K562 (cell line): Measurements from ENCODE around the gene SPATA13. TPM values are rescaled to one million over a fixed set of nuclear protein-coding genes. Genes with fewer than 3 reads are reported as not detected.

Experiments
- ATAC-seq: fragments of 200-7000 bp; cut with Tn5 transposase; 3 replicates; pipeline ENCODE4 v1.9.1; 2020; ENCODE audit warnings: moderate library complexity
- BruUV-seq: library from RNA; stranded (reverse); fragments of 400-500 nt; replicated peaks from 2 replicates; lab custom pipeline; 2021; lab: Mats Ljungman, UMichigan
- CTCF ChIA-PET: fragments of 300-600 bp; formaldehyde crosslinking; extraction: SDS; loops from one replicate; lab custom pipeline; 2021; ENCODE audit warnings: low intra/inter-chr PET ratio; lab: Yijun Ruan, JAX
- POLR2A ChIA-PET: fragments of 300-600, 350-650 bp; sonication (Branson Sonifier 250); formaldehyde crosslinking; extraction: SDS; loops from one replicate; lab custom pipeline; 2021; ENCODE audit warnings: antibody characterized with exemption, inconsistent platforms; lab: Yijun Ruan, JAX
- DNase-seq, 4 experiments: peaks; one replicate each; pipeline versions ENCODE4 v3.0.0 to v3.0.0-alpha.2; 2011 to 2018; ENCODE audit warnings: low spot score in 3 of 4, mixed read lengths in 3 of 4; ENCODE audit errors: extremely low read depth in 1 of 4
- FAIRE-seq: peaks from 2 replicates; lab custom pipeline; 2011; peaks lifted over from hg19 to GRCh38; lab: Jason Lieb, UNC
- H2AFZ ChIP-seq: 2 replicates; pipeline ENCODE4 v1.6.0; 2011; ENCODE audit warnings: low read depth, low read length, control low read depth, inconsistent platforms
- H3K27ac ChIP-seq: fragments of 200-600 bp; 3 replicates; pipeline ENCODE4 v1.8.0; 2011; ENCODE audit warnings: low read depth, mild to moderate bottlenecking, control low read depth, inconsistent platforms, low read length, moderate library complexity, mixed read lengths; ENCODE audit errors: extremely low read depth
- H3K27me3 ChIP-seq, 2 experiments: fragments of 300-600 bp in 1 of 2; 2 replicates in 1 of 2; 3 replicates in 1 of 2; pipeline versions ENCODE4 v1.6.0 to v1.8.0; 2011; ENCODE audit warnings: inconsistent platforms in 2 of 2, low read length in 2 of 2, mild to moderate bottlenecking in 1 of 2, mixed read lengths in 1 of 2, moderate library complexity in 1 of 2; ENCODE audit not compliant: control insufficient read depth in 2 of 2, insufficient read depth in 2 of 2
- H3K36me3 ChIP-seq: fragments of 300-600 bp; 3 replicates; pipeline ENCODE4 v1.8.0; 2011; ENCODE audit warnings: mild to moderate bottlenecking, low read length, inconsistent platforms; ENCODE audit not compliant: control insufficient read depth, insufficient read depth
- H3K4me1 ChIP-seq, 2 experiments: fragments of 200-600 bp in 1 of 2; replicated peaks in 1 of 2; 2 replicates in 1 of 2; 3 replicates in 1 of 2; pipeline versions ENCODE4 v1.5.1 to v1.8.0; 2011; ENCODE audit warnings: inconsistent platforms in 2 of 2, low read length in 2 of 2, mild to moderate bottlenecking in 1 of 2, mixed read lengths in 1 of 2, moderate library complexity in 1 of 2; ENCODE audit not compliant: control insufficient read depth in 2 of 2, insufficient read depth in 2 of 2
- H3K4me2 ChIP-seq: 2 replicates; pipeline ENCODE4 v1.6.1; 2011; ENCODE audit warnings: low read length, control low read depth, inconsistent platforms, mixed read lengths; ENCODE audit not compliant: insufficient read depth
- H3K4me3 ChIP-seq: fragments of 200-600 bp; sonication (generic), shearing (Covaris generic); 2 replicates; pipeline ENCODE4 v1.5.1; 2016; ENCODE audit warnings: control low read depth, inconsistent platforms
- H3K79me2 ChIP-seq: fragments of 200-600 bp; 3 replicates; pipeline ENCODE4 v1.8.0; 2011; ENCODE audit warnings: low read length, inconsistent platforms; ENCODE audit not compliant: control insufficient read depth, insufficient read depth
- H3K9ac ChIP-seq, 2 experiments: 2 replicates each; pipeline versions ENCODE4 v1.6.0 to v1.6.1; 2011; ENCODE audit warnings: low read depth in 2 of 2, low read length in 2 of 2, control low read depth in 1 of 2, inconsistent platforms in 1 of 2, mild to moderate bottlenecking in 1 of 2, mixed read lengths in 1 of 2; ENCODE audit not compliant: insufficient read depth in 1 of 2
- H3K9me1 ChIP-seq: one replicate; pipeline ENCODE4 v1.6.0; 2011; ENCODE audit warnings: inconsistent platforms, mild to moderate bottlenecking, low read length, moderate library complexity; ENCODE audit not compliant: control insufficient read depth, insufficient read depth
- H3K9me3 ChIP-seq: replicated peaks from 2 replicates; pipeline ENCODE4 v1.5.1; 2011; ENCODE audit warnings: low read depth, low read length, inconsistent platforms; ENCODE audit not compliant: control insufficient read depth, insufficient read depth
- H4K20me1 ChIP-seq: replicated peaks from 2 replicates; pipeline ENCODE4 v1.6.1; 2011; ENCODE audit warnings: low read length, inconsistent platforms, mixed read lengths; ENCODE audit not compliant: control insufficient read depth, insufficient read depth
- ADNP ChIP-seq: fragments of 200-800 bp; sonication (Bioruptor generic); IDR thresholded peaks from 2 replicates; pipeline ENCODE4 v1.6.1; 2016; ENCODE audit warnings: missing genetic modification characterization, missing compliant biosample characterization
- ASH1L ChIP-seq: fragments of 450-650 bp; IDR thresholded peaks from 2 replicates; pipeline ENCODE4 v1.6.1; 2018; ENCODE audit warnings: borderline replicate concordance, mild to moderate bottlenecking, low read depth; ENCODE audit not compliant: partially characterized antibody
- EWSR1 ChIP-seq: fragments of 450-650 bp; IDR thresholded peaks from 2 replicates; pipeline ENCODE4 v1.6.1; 2018; ENCODE audit warnings: borderline replicate concordance, mild to moderate bottlenecking, low read depth, moderate library complexity; ENCODE audit not compliant: partially characterized antibody
- KDM1A ChIP-seq, 2 experiments: fragments of 450-650 bp; IDR thresholded peaks; 2 replicates each; pipeline ENCODE4 v1.6.1; 2016; ENCODE audit warnings: mild to moderate bottlenecking in 2 of 2
- MCM3 ChIP-seq: fragments of 450-650 bp; IDR thresholded peaks from 2 replicates; pipeline ENCODE4 v1.6.1; 2016
- MECOM ChIP-seq: fragments of 250-450 bp; sonication (Bioruptor Pico); IDR thresholded peaks from 2 replicates; pipeline ENCODE4 v1.8.0; 2022; ENCODE audit warnings: inconsistent platforms
- NONO ChIP-seq, 2 experiments: fragments of 200-400 bp in 1 of 2; fragments of 450-650 bp in 1 of 2; formaldehyde crosslinking in 1 of 2; IDR thresholded peaks; 2 replicates each; pipeline ENCODE4 v1.6.1; 2017; ENCODE audit warnings: low read depth in 2 of 2, mild to moderate bottlenecking in 2 of 2, moderate library complexity in 2 of 2, low read length in 1 of 2
- PCBP2 ChIP-seq: fragments of 200-400 bp; formaldehyde crosslinking; IDR thresholded peaks from 2 replicates; pipeline ENCODE4 v1.6.1; 2018; ENCODE audit warnings: low read length, low read depth, mild to moderate bottlenecking, moderate library complexity; ENCODE audit not compliant: poor library complexity, severe bottlenecking
- TBP ChIP-seq: optimal IDR thresholded peaks from 2 replicates; pipeline ENCODE3; 2011; ENCODE audit warnings: low read depth, low read length, improper control_type of control experiment
- ZNF174 ChIP-seq: fragments of 250-450 bp; sonication (Bioruptor Pico); IDR thresholded peaks from 2 replicates; pipeline ENCODE4 v1.4.0; 2020; ENCODE audit warnings: mild to moderate bottlenecking
- ZNF586 ChIP-seq: fragments of 450-650 bp; formaldehyde crosslinking; conservative IDR thresholded peaks from 2 replicates; pipeline ENCODE4 v1.4.0; 2020; ENCODE audit warnings: mild to moderate bottlenecking, moderate library complexity
- ZNF76 ChIP-seq: fragments of 250-450 bp; sonication (Bioruptor Pico); IDR thresholded peaks from 2 replicates; pipeline ENCODE4 v1.4.0; 2020; ENCODE audit warnings: mild to moderate bottlenecking, moderate library complexity, borderline replicate concordance
- WGBS: fragments of 100-300 bp; shearing (Covaris generic); methylation state at CpG from one replicate; pipeline ENCODE4 v1.1.6; 2016; ENCODE audit warnings: low coverage, mixed read lengths; ENCODE audit not compliant: insufficient coverage; ENCODE audit errors: missing lambda C conversion rate; 5-methylcytosine and 5-hydroxymethylcytosine counted together
- in situ Hi-C: fragments of 300-500 bp; cut with MboI; formaldehyde crosslinking; loops from 4 replicates; pipeline ENCODE4 v1.15.0; 2018; ENCODE audit warnings: inconsistent platforms, mixed read lengths
- intact Hi-C: fragments of 100-400 bp; cut with micrococcal nuclease; formaldehyde crosslinking; loops from 2 replicates; pipeline ENCODE4 v1.14.2; 2022
- polyA plus RNA-seq, 8 experiments: library from polyadenylated mRNA; depleted of rRNA in 4 of 8; stranded (reverse) in 5 of 8; unstranded in 3 of 8; fragments of >200 nt; fragmentation: Nextera tagmentation in 2 of 8; fragmentation: Illumina TruSeq in 1 of 8; extraction: Ambion mirVana in 2 of 8; extraction: Trizol in 1 of 8; gene quantifications; 2 replicates each; pipeline versions ENCODE4 v1.2.1 to v1.2.3, GENCODE V29; 2011 to 2014; ENCODE audit warnings: inconsistent platforms in 1 of 8, missing spikeins in 1 of 8
- total RNA-seq, 7 experiments: library from RNA; depleted of rRNA in 6 of 7; stranded (reverse); fragments of >200 nt in 6 of 7; fragmentation: Illumina TruSeq in 2 of 7; extraction: Trizol in 2 of 7; gene quantifications; 2 replicates each; pipeline versions ENCODE4 v1.2.1 to v1.2.3, GENCODE V29; 2011 to 2021; ENCODE audit warnings: low replicate concordance in 1 of 7
- TF ChIP-seq, protein P1 (sequence below): fragments of 450-650 bp; IDR thresholded peaks from 2 replicates; pipeline ENCODE4 v1.6.1; 2016; ENCODE audit warnings: mild to moderate bottlenecking

Gene SPATA13
- total and polyA plus RNA-seq, 9 of the 15 experiments (the other 6 are each of a cell fraction or from before 2014, with no cell fraction given): 0.08 to 0.99 (median 0.21) TPM; not detected in 2

DNA sequence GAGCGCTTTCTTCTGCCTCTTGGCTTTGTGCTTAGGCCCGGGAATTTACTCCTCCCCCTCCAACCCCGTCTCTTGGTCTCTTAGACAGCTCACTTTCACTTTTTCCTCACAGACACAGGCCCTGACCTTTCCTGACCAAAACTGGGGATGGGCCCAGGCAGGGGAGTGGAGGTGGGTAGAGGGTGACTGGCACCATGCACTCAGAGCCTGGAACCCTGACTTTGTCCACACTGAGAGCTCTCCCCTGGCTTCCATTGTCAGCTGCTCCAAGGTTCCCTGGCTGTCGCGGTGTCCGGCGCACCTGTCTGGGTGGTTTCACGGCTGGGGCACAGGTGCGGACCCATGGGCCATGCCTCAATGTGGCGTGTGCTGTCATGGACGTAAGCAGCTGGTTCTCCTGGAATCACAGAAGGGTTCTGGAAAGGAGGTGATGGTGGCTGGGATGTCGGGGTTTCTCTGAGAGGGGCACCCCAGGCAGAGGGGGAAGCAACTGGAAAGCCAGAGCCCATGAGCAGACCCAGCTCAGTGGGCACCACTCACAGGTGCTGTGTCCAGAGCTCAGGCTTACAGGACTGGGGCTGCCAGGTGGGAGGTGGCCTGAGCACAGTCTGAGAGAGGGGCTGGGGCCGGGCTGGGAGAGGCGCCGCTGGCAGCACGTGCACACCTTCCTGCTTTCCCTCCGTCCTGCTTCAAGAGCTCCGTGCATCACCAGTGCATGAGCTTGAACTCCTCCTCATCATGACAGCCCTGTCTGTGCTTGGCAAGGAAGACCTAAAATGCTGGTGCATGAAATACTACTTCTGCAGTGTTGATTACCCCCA, 120.9 kb downstream of the SPATA13 start:
- TF ChIP-seq NONO (IDR thresholded peaks at IDR 0.05; ENCODE audit: low read depth in 2 of 2, low read length in 1 of 2) (no peak), TBP (no peak), ZNF76 (CRISPR knock-in tag) (no peak), ZNF174 (CRISPR knock-in tag) (no peak), EWSR1 (no peak), MECOM (CRISPR knock-in tag) (no peak), PCBP2 (no peak), ZNF586 (CRISPR knock-in tag) (no peak), KDM1A (IDR thresholded peaks at IDR 0.05) (no peak), MCM3 (no peak), ADNP (tag) (no peak), ASH1L (no peak)
- TF ChIP-seq, protein P1, sequence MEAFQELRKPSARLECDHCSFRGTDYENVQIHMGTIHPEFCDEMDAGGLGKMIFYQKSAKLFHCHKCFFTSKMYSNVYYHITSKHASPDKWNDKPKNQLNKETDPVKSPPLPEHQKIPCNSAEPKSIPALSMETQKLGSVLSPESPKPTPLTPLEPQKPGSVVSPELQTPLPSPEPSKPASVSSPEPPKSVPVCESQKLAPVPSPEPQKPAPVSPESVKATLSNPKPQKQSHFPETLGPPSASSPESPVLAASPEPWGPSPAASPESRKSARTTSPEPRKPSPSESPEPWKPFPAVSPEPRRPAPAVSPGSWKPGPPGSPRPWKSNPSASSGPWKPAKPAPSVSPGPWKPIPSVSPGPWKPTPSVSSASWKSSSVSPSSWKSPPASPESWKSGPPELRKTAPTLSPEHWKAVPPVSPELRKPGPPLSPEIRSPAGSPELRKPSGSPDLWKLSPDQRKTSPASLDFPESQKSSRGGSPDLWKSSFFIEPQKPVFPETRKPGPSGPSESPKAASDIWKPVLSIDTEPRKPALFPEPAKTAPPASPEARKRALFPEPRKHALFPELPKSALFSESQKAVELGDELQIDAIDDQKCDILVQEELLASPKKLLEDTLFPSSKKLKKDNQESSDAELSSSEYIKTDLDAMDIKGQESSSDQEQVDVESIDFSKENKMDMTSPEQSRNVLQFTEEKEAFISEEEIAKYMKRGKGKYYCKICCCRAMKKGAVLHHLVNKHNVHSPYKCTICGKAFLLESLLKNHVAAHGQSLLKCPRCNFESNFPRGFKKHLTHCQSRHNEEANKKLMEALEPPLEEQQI: no peak
- H3K4me2 ChIP-seq: no peak overlapping the region
- no peaks in the 10 kb centered on the region for H3K79me2 ChIP-seq
- no peak overlapping the region for H3K9ac ChIP-seq
- H3K27me3 ChIP-seq: peaks cover 0 to 6% of the 10 kb centered on the region in 2 experiments; a peak in 2 of 5 replicates
- intact Hi-C loops (no loop called here), in situ Hi-C loops (no loop called here)
- ATAC-seq (no peak), FAIRE-seq (no peak), DNase-seq (no peak)
- BruUV-seq: no TSS peak
- H3K9me3 ChIP-seq: no peaks in the 10 kb centered on the region
- ChIA-PET POLR2A (interaction anchor here (0.8 kb wide), 1 partner anchor 9 kb away, joined by 3 read pairs; no protein-coding TSS in a partner anchor), CTCF (no interaction called here)
- H3K4me1 ChIP-seq: no peaks in the 10 kb centered on the region
- no peak overlapping the region for H2AFZ ChIP-seq
- no peak overlapping the region for H3K27ac ChIP-seq
- H4K20me1 ChIP-seq: no peaks in the 10 kb centered on the region
- H3K4me3 ChIP-seq: no peak overlapping the region
- no peaks in the 10 kb centered on the region for H3K9me1 ChIP-seq
- WGBS: 0% methylated on average over 12 of the region's 18 CpGs
- no peaks in the 10 kb centered on the region for H3K36me3 ChIP-seq
